GM18867 (cell line): Measurements from ENCODE around the gene GOLPH3.
A peak's percentile ranks its signal among the peaks of the same experiment; 100 is the strongest.
"Not testable (repeated sequence)": the region's sequence is repeated elsewhere in the genome, so short reads cannot be mapped to it uniquely, and the experiment has no call there.

Source experiments
- ATAC-seq: cut with Tn5 transposase; IDR thresholded peaks from one replicate; pipeline ENCODE4 v1.9.1; 2021; ENCODE audit warnings: mild to moderate bottlenecking, moderate library complexity; ENCODE audit not compliant: unreplicated experiment

Gene GOLPH3

GRCh38 chr5:32174011-32174870, at the start of gene GOLPH3:
TSS of gene GOLPH3 (minus strand) at chr5:32174319. CDS start at chr5:32174034, 285 bp downstream.
- ATAC-seq = peak; percentile 80

- no peak for ATAC-seq
Measured at GRCh38 chr5:32222723-32223470, 48.8 kb upstream of the GOLPH3 start.

- no peak for ATAC-seq
Measured at GRCh38 chr5:32217886-32218396, 43.8 kb upstream of the GOLPH3 start.

- ATAC-seq = not testable (repeated sequence)
Measured at GRCh38 chr5:32214344-32214743, 40.2 kb upstream of the GOLPH3 start.

GRCh38 chr5:32210151-32210550, 36.0 kb upstream of the GOLPH3 start:
- ATAC-seq = no peak

- not testable (repeated sequence) for ATAC-seq
Measured at GRCh38 chr5:32208837-32209236, 34.7 kb upstream of the GOLPH3 start.

- peak; percentile 16 for ATAC-seq
Measured at GRCh38 chr5:32207355-32207634, 33.2 kb upstream of the GOLPH3 start.

GRCh38 chr5:32206509-32207354, 32.6 kb upstream of the GOLPH3 start:
- peak; percentile 70 for ATAC-seq

- no peak for ATAC-seq
Measured at GRCh38 chr5:32206053-32206452, 31.9 kb upstream of the GOLPH3 start.

GRCh38 chr5:32202394-32202793, 28.3 kb upstream of the GOLPH3 start:
- no peak for ATAC-seq

- no peak for ATAC-seq
Measured at GRCh38 chr5:32201122-32201753, 27.1 kb upstream of the GOLPH3 start.

- no peak for ATAC-seq
Measured at GRCh38 chr5:32197032-32197431, 22.9 kb upstream of the GOLPH3 start.

- no peak for ATAC-seq
Measured at GRCh38 chr5:32195265-32195664, 21.1 kb upstream of the GOLPH3 start.

GRCh38 chr5:32193591-32193990, 19.5 kb upstream of the GOLPH3 start:
- ATAC-seq = peak; percentile 54

- no peak for ATAC-seq
Measured at GRCh38 chr5:32190095-32190494, 16.0 kb upstream of the GOLPH3 start.

- no peak for ATAC-seq
Measured at GRCh38 chr5:32187675-32188074, 13.6 kb upstream of the GOLPH3 start.

- peak; percentile 90 for ATAC-seq
Measured at GRCh38 chr5:32182463-32183063, 8.4 kb upstream of the GOLPH3 start.

GRCh38 chr5:32173267-32174010, 680 bp downstream of the GOLPH3 start:
- peak; percentile 17 for ATAC-seq

GRCh38 chr5:32172923-32173266, 1.2 kb downstream of the GOLPH3 start:
- no peak for ATAC-seq
